ENCODE measurements around the gene EYS. TPM values are rescaled to one million over a fixed set of nuclear protein-coding genes. Genes with fewer than 3 reads are reported as not detected.

EYS gene
- polyA plus RNA-seq, 1 experiment: not detected

GRCh38 chr6:65416621-65417020 is 290.4 kb downstream of the EYS start:
- no peak overlapping the region for H3K27ac ChIP-seq (ENCODE audit: low read depth, low read length)
- H3K27me3 ChIP-seq (ENCODE audit: control insufficient read depth, insufficient read depth, low read length): no peaks in the 10 kb centered on the region
- no peak overlapping the region for H3K4me3 ChIP-seq (ENCODE audit: low read depth, low read length)
- CTCF ChIA-PET: no interaction called here
- no peak for TF ChIP-seq CTCF (IDR thresholded peaks at IDR 0.05; ENCODE audit: low read depth, low read length)
- POLR2A ChIA-PET: no interaction called here
- DNase-seq (ENCODE audit: low read depth, low spot score): no peak
- H3K9me3 ChIP-seq (ENCODE audit: control insufficient read depth, insufficient read depth, low read length): no peaks in the 10 kb centered on the region

GRCh38 chr6:65410309-65410708 is 296.7 kb downstream of the EYS start:
- ChIA-PET POLR2A (no interaction called here), CTCF (no interaction called here)
- Histone ChIP-seq H3K27me3 (ENCODE audit: control insufficient read depth, insufficient read depth, low read length) (no peaks in the 10 kb centered on the region), H3K27ac (ENCODE audit: low read depth, low read length) (no peak overlapping the region), H3K9me3 (ENCODE audit: control insufficient read depth, insufficient read depth, low read length) (no peaks in the 10 kb centered on the region), H3K4me3 (ENCODE audit: low read depth, low read length) (no peak overlapping the region)
- no peak for TF ChIP-seq CTCF (IDR thresholded peaks at IDR 0.05; ENCODE audit: low read depth, low read length)
- no peak for DNase-seq (ENCODE audit: low read depth, low spot score)

- DNase-seq (ENCODE audit: low read depth, low spot score): no peak
- POLR2A ChIA-PET: no interaction called here
- no peaks in the 10 kb centered on the region for H3K9me3 ChIP-seq (ENCODE audit: control insufficient read depth, insufficient read depth, low read length)
- H3K27ac ChIP-seq (ENCODE audit: low read depth, low read length): no peak overlapping the region
- TF ChIP-seq CTCF (IDR thresholded peaks at IDR 0.05; ENCODE audit: low read depth, low read length): no peak
- CTCF ChIA-PET: no interaction called here
- no peaks in the 10 kb centered on the region for H3K27me3 ChIP-seq (ENCODE audit: control insufficient read depth, insufficient read depth, low read length)
- no peak overlapping the region for H3K4me3 ChIP-seq (ENCODE audit: low read depth, low read length)
These were observed 304.5 kb downstream of the EYS start for GRCh38 chr6:65402564-65402963.

GRCh38 chr6:65399355-65400084 is 307.5 kb downstream of the EYS start:
- no peak overlapping the region for H3K27ac ChIP-seq (ENCODE audit: low read depth, low read length)
- no peak for DNase-seq (ENCODE audit: low read depth, low spot score)
- ChIA-PET CTCF (no interaction called here), POLR2A (no interaction called here)
- no peaks in the 10 kb centered on the region for H3K27me3 ChIP-seq (ENCODE audit: control insufficient read depth, insufficient read depth, low read length)
- H3K9me3 ChIP-seq (ENCODE audit: control insufficient read depth, insufficient read depth, low read length): no peaks in the 10 kb centered on the region
- H3K4me3 ChIP-seq (ENCODE audit: low read depth, low read length): no peak overlapping the region
- TF ChIP-seq CTCF (IDR thresholded peaks at IDR 0.05; ENCODE audit: low read depth, low read length): no peak

- Histone ChIP-seq H3K4me3 (ENCODE audit: low read depth, low read length) (no peak overlapping the region), H3K9me3 (ENCODE audit: control insufficient read depth, insufficient read depth, low read length) (no peaks in the 10 kb centered on the region), H3K27me3 (ENCODE audit: control insufficient read depth, insufficient read depth, low read length) (no peaks in the 10 kb centered on the region), H3K27ac (ENCODE audit: low read depth, low read length) (no peak overlapping the region)
- ChIA-PET CTCF (no interaction called here), POLR2A (no interaction called here)
- TF ChIP-seq CTCF (IDR thresholded peaks at IDR 0.05; ENCODE audit: low read depth, low read length): no peak
- DNase-seq (ENCODE audit: low read depth, low spot score): no peak
These were observed 308.2 kb downstream of the EYS start for GRCh38 chr6:65398851-65399250.

All from AG04450 (cell line).